GM12874 (cell line): ENCODE measurements around the gene JUND.

Source experiments
- CTCF ChIP-seq: IDR thresholded peaks from 2 replicates; pipeline ENCODE4 v1.5.1; 2011; ENCODE audit warnings: low read depth, mild to moderate bottlenecking, control low read depth, low read length, moderate library complexity; ENCODE audit not compliant: insufficient read depth

The JUND gene

GRCh38 chr19:18274781-18275356, 6.6 kb downstream of the JUND start:
- no peak for TF ChIP-seq CTCF

- TF ChIP-seq CTCF: no peak
Measured at GRCh38 chr19:18274219-18274780, 7.1 kb downstream of the JUND start, which contains the start of gene IQCN. IQCN (minus strand) TSS chr19:18274452; CDS start chr19:18269478, 4,974 bp downstream.

DNA sequence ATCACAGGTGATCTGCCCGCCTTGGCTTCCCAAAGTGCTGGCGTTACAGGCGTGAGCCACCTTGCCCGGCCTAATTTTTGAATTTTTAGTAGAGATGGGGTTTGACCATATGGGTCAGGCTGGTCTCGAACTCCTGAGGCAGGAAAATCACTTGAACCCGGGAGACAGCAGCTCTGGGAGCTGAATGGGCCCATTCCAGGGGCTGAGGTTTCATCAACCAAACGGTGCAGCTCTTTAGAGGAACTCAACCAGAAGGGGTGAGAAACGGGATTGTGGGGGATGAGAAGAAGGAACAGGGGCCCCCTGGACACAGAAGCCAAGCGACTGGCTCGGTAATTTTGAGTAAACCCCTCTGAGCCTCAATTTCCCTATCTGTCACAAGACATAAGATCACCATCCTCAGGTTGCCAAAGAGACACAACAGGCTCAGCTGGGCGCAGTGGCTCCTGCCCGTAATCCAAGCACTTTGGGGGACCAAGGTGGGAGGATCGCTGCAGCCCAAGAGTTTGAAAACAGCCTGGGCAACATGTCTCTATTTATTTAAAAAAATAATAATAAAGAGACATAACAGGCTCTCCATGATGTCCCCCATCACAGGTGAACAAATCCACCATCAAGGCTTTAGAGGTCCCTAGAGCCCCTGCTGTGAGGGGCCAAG, 7.7 kb downstream of the JUND start:
- TF ChIP-seq CTCF: no peak

DNA sequence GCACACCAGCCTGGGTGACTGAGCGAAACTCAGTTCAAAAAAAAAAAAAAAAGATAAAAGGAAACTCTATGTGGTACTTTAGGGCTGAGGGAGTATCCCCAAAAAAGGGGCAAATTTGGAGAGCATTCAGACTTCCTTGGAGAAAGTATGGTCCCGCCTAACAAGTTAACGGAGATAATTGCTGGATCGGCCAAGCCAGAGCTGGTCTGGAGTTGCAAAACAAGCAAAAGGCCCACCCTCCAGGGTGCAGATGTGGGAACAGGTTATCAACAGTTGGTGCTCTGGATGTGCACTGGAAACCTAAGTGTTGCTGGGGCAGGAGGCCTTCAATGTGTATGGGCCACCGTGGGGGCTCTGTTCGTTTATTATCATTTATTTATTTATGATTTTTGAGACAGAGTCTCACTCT, 10.0 kb downstream of the JUND start:
- no peak for TF ChIP-seq CTCF

DNA sequence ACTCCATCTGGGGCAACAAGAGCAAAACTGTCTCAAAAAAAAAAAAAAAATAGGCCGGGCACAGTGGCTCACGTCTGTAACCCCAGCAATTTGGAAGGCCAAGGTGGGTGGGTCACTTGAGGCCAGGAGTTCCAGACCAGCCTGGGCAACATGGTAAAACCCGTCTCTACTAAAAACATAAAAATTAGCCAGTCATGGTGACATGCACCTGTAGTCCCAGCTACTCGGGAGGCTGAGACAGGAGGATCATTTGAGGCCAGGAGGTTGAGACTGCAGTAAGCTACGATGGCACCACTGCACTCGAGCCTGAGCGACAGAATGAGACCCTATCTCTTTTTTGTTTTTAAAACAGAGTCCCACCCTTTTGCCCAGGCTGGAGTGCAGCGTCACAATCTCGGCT, 11.1 kb downstream of the JUND start:
- no peak for TF ChIP-seq CTCF

DNA sequence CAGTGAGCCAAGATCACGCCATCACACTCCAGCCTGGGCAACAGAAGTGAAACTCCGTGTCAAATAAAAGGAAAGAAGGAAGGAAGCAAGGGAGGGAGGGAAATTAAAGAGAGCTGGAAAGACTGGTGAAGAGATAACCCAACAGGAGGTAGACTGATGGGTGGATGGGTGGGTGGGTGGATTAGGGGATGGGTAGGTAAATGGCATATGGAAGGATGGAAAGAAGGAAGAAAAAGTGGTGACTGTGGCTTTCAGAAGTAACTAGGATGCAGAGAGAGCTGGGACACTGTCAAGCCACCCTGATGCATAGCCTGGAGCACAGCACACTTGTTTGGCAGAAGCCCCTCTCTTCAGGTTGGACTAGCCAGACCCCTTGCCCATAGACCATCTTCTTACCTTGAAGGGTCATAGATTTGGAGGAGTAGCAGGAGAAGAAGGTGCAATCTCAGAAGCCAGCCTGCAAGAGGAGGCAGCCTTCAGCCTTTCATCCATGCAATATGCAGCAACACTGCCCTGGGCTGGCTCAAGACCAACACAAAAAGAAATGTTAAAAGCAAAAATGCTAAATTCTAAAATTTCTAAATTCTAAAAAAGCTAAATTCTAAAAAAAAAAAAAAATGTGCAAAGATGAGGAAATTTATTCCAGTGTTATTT, 12.2 kb downstream of the JUND start:
- TF ChIP-seq CTCF: no peak
